NCI-H187 (cell line): ENCODE measurements around the gene MLKL.

Experiments
- DNase-seq, 2 experiments: peaks; one replicate each; lab custom pipeline; 2025; lab: John Stamatoyannopoulos, UW

MLKL gene

GRCh38 chr16:74650966-74651567, 49.6 kb downstream of the MLKL start:
- no peak for DNase-seq

- no peak for DNase-seq
Observed at GRCh38 chr16:74649839-74650504, 50.7 kb downstream of the MLKL start.

GRCh38 chr16:74641969-74642368, 58.7 kb downstream of the MLKL start:
- DNase-seq: no peak

- no peak for DNase-seq
Observed at GRCh38 chr16:74637742-74638453, 62.8 kb downstream of the MLKL start.

GRCh38 chr16:74635303-74635702, 65.4 kb downstream of the MLKL start:
- DNase-seq: no peak

- DNase-seq: no peak
Observed at GRCh38 chr16:74633686-74634085, 67.0 kb downstream of the MLKL start.

GRCh38 chr16:74627506-74628220, 73.0 kb downstream of the MLKL start:
- DNase-seq: no peak

- no peak for DNase-seq
Observed at GRCh38 chr16:74626741-74627416, 73.8 kb downstream of the MLKL start.

GRCh38 chr16:74625500-74626350, 74.9 kb downstream of the MLKL start:
- DNase-seq: no peak

- no peak for DNase-seq
Observed at GRCh38 chr16:74623839-74624235, 76.8 kb downstream of the MLKL start.

GRCh38 chr16:74623214-74623838, 77.3 kb downstream of the MLKL start:
- no peak for DNase-seq

- DNase-seq: no peak
Observed at GRCh38 chr16:74622005-74622404, 78.7 kb downstream of the MLKL start.
